Left colon (tissue), 2 donors: ENCODE results near the gene GNB5. TPM values are rescaled to one million over a fixed set of nuclear protein-coding genes. Genes with fewer than 3 reads are reported as not detected.
"Not testable (repeated sequence)": the region's sequence is repeated elsewhere in the genome, so short reads cannot be mapped to it uniquely, and the experiment has no call there.

Source experiments
- ATAC-seq: fragments of 200-7000 bp; cut with Tn5 transposase; one replicate; pipeline ENCODE4 v1.9.1; 2020; ENCODE audit warnings: mild to moderate bottlenecking, moderate library complexity
- DNase-seq, 2 donors: peaks; one replicate each; pipeline ENCODE4 v3.0.0-alpha.2; 2020
- intact Hi-C, 2 donors: fragments of 100-400 bp; cut with DNase I in 1 of 2; cut with micrococcal nuclease in 1 of 2; formaldehyde crosslinking; loops; one replicate each; pipeline versions ENCODE4 v1.11.2 to v1.14.0; 2022; cut with DNase I, micrococcal nuclease
- total RNA-seq, 2 donors: library from RNA; stranded (reverse); fragmentation: NEBNext Ultra II Directional; extraction: Animal tissue kit (Norgen Biotek cat#: 25700); gene quantifications; one replicate each; pipeline ENCODE4 v1.2.1, GENCODE V29; 2021
- donor health status: DM: no; HTN: no; CAD: no.
- donor health status: DM: yes; HTN: yes; CAD: no.

The GNB5 gene
- total RNA-seq, 2 donors from 2014 or later = 5.4 to 9.2 TPM

GRCh38 chr15:52104532-52105004 lies 86.6 kb downstream of the GNB5 start:
- intact Hi-C loops = no loop called here
- ATAC-seq (no peak), DNase-seq (no peak)

GRCh38 chr15:52103217-52104207 lies 87.7 kb downstream of the GNB5 start:
- intact Hi-C loops = no loop called here
- DNase-seq (peak in 1 of 2 donors; percentile 60), ATAC-seq (no peak)

GRCh38 chr15:52102463-52102862 lies 88.7 kb downstream of the GNB5 start:
- DNase-seq (no peak), ATAC-seq (no peak)
- intact Hi-C loops = no loop called here

- intact Hi-C loops = no loop called here
These were observed 89.5 kb downstream of the GNB5 start for GRCh38 chr15:52101542-52102323.

GRCh38 chr15:52100807-52101442 lies 90.3 kb downstream of the GNB5 start:
- intact Hi-C loops = no loop called here
- ATAC-seq (peak; percentile 18), DNase-seq (peak; percentile 69 to 78)

More at GRCh38 chr15:52101542-52102323, 89.5 kb downstream of the GNB5 start:
- ATAC-seq = no peak
- no peak for DNase-seq

- DNase-seq (no peak), ATAC-seq (no peak)
- intact Hi-C loops = no loop called here
These were observed 91.4 kb downstream of the GNB5 start for GRCh38 chr15:52099651-52100272.

- DNase-seq (no peak), ATAC-seq (peak; percentile 25)
- intact Hi-C loops = no loop called here
These were observed 92.9 kb downstream of the GNB5 start for GRCh38 chr15:52098323-52098722.

- intact Hi-C loops = no loop called here
- DNase-seq (no peak), ATAC-seq (no peak)
These were observed 94.0 kb downstream of the GNB5 start for GRCh38 chr15:52097180-52097579.

GRCh38 chr15:52096536-52096935 lies 94.7 kb downstream of the GNB5 start:
- peak; percentile 22 for ATAC-seq
- DNase-seq, intact Hi-C loops: not testable (repeated sequence)

- peak; percentile 74 for ATAC-seq
- no peak for DNase-seq
- intact Hi-C loops = no loop called here
These were observed 95.5 kb downstream of the GNB5 start for GRCh38 chr15:52095597-52096262.

- ATAC-seq = peak; percentile 9
- intact Hi-C loops = no loop called here
- no peak for DNase-seq
These were observed 96.2 kb downstream of the GNB5 start for GRCh38 chr15:52094811-52095584.

GRCh38 chr15:52093539-52094510 lies 97.4 kb downstream of the GNB5 start:
- DNase-seq (peak in 1 of 2 donors; percentile 52), ATAC-seq (peak; percentile 50)
- intact Hi-C loops = no loop called here

GRCh38 chr15:52093167-52093538 lies 98.0 kb downstream of the GNB5 start:
- DNase-seq = no peak
- intact Hi-C loops = no loop called here
- no peak for ATAC-seq

GRCh38 chr15:52090193-52090592 lies 101.0 kb downstream of the GNB5 start:
- intact Hi-C loops = no loop called here
- DNase-seq = no peak
- ATAC-seq = no peak

GRCh38 chr15:52086011-52086786 lies 105.0 kb downstream of the GNB5 start:
- ATAC-seq (no peak), DNase-seq (no peak)
- intact Hi-C loops = no loop called here

GRCh38 chr15:52085299-52085698 lies 105.9 kb downstream of the GNB5 start:
- no peak for DNase-seq
- intact Hi-C loops = no loop called here
- no peak for ATAC-seq
